Measurements from ENCODE around the gene MYLK2. TPM values are rescaled to one million over a fixed set of nuclear protein-coding genes. Genes with fewer than 3 reads are reported as not detected.

MYLK2 gene
- total and polyA plus RNA-seq, 2 of the 4 experiments (the other 2 are of a cell fraction) = 0.18 to 0.27 TPM

DNA sequence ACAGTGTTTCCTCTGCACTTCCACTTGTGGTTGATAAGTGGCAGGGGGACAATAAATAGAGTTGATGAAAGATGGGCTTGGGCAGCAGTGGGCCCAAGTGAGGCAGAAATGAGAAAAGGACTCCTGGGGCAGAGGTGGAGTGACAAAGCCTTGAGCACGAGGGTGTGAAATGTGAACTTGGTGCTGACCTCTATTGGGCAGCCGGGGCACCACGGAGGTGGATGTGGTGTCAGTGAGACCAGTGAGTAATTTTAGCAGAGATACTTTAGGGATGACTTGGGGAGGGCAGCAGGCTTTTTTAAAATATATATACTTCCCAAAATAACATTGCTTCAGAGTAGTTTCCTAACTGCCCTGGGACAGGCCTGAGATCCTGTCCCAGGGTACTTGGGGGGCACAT, 30.6 kb upstream of the MYLK2 start:
- peak; percentile 80 for ATAC-seq (ENCODE audit: low read depth)
- Histone ChIP-seq H3K79me1 (ENCODE audit: low read depth in 1 of 2, low read length in 2 of 2) (peaks cover 32 to 66% of the 10 kb centered on the region in 2 experiments), H3K4ac (ENCODE audit: low read depth, low read length) (peak overlapping the region; percentile 32; the same call in 1 of the 2 replicates), H3K36me3 (ENCODE audit: control insufficient read depth, insufficient read depth, low read length) (peaks cover 6% of the 10 kb centered on the region; the same call in 1 of the 2 replicates), H4K8ac (ENCODE audit: low read depth in 2 of 2, low read length in 2 of 2) (peak overlapping the region in 1 of 2 experiments; percentile 62; a peak in 1 of 4 replicates), H3K9me1 (ENCODE audit: insufficient read depth, low read length) (peaks cover 9% of the 10 kb centered on the region), H3K56ac (ENCODE audit: extremely low read depth, insufficient read depth, low read length) (no peak overlapping the region), H2BK15ac (ENCODE audit: low read depth, low read length) (no peak overlapping the region; the same call in 2 of the 3 replicates), H2BK5ac (ENCODE audit: low read depth, low read length, poor library complexity, severe bottlenecking) (no peak overlapping the region), H3K27me3 (ENCODE audit: control insufficient read depth, insufficient read depth, low read length) (no peaks in the 10 kb centered on the region), H2BK20ac (ENCODE audit: low read depth, low read length) (no peak overlapping the region), H3K14ac (replicated peaks; ENCODE audit: low read depth, low read length) (peak overlapping the region; percentile 67; the same call in 1 of the 2 replicates), H2AFZ (replicated peaks; ENCODE audit: low read length, poor library complexity) (peak overlapping the region; percentile 72), H3K4me2 (ENCODE audit: low read depth, low read length) (no peak overlapping the region), H4K91ac (ENCODE audit: insufficient read depth, low read depth, low read length) (peak overlapping the region; percentile 38; the same call in 1 of the 2 replicates), H3K23ac (ENCODE audit: low read depth, low read length) (peak overlapping the region; percentile 76; the same call in 1 of the 2 replicates), H2AK9ac (replicated peaks; ENCODE audit: low read depth, low read length, poor library complexity) (peak overlapping the region; percentile 85), H3K4me3 (ENCODE audit: insufficient read depth, low read depth, low read length) (no peak overlapping the region), H2AK5ac (ENCODE audit: low read depth, low read length) (no peak overlapping the region), H4K20me1 (ENCODE audit: insufficient read depth, low read length) (peaks cover 3% of the 10 kb centered on the region; the same call in 1 of the 2 replicates), H3K27ac (ENCODE audit: insufficient read depth, low read length) (no peak overlapping the region), H2BK120ac (ENCODE audit: low read depth, low read length) (peak overlapping the region; percentile 68), H3K9me3 (ENCODE audit: control insufficient read depth, insufficient read depth, low read length) (no peaks in the 10 kb centered on the region), H4K5ac (ENCODE audit: low read depth, low read length) (no peak overlapping the region), H3K4me1 (ENCODE audit: control insufficient read depth, insufficient read depth, low read length) (peaks cover 2% of the 10 kb centered on the region), H3K9ac (ENCODE audit: low read depth, low read length) (no peak overlapping the region), H3K18ac (ENCODE audit: low read depth, low read length) (no peak overlapping the region)
- no peak for TF ChIP-seq POLR2A (IDR thresholded peaks at IDR 0.05; ENCODE audit: low read depth, low read length)
- TF ChIP-seq MAFK (IDR thresholded peaks at IDR 0.05; ENCODE audit: low read depth, low read length) = no peak
- no peak for TF ChIP-seq CEBPB (IDR thresholded peaks at IDR 0.05; ENCODE audit: low read depth, low read length)
- TF ChIP-seq RAD21 (IDR thresholded peaks at IDR 0.05; ENCODE audit: low read length) = 0 out of 2 replicates have a peak, but pooled peaks have one; percentile 4
- TF ChIP-seq, protein P1, sequence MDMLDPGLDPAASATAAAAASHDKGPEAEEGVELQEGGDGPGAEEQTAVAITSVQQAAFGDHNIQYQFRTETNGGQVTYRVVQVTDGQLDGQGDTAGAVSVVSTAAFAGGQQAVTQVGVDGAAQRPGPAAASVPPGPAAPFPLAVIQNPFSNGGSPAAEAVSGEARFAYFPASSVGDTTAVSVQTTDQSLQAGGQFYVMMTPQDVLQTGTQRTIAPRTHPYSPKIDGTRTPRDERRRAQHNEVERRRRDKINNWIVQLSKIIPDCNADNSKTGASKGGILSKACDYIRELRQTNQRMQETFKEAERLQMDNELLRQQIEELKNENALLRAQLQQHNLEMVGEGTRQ (IDR thresholded peaks at IDR 0.05; ENCODE audit: low read depth, low read length) = no peak
- no peak for TF ChIP-seq MXI1 (IDR thresholded peaks at IDR 0.05; ENCODE audit: borderline replicate concordance, low read depth, low read length)
- TF ChIP-seq NFE2L2 (IDR thresholded peaks at IDR 0.05; ENCODE audit: low read depth, low read length) = no peak
- no peak for TF ChIP-seq FOS (IDR thresholded peaks at IDR 0.05; ENCODE audit: low read depth, low read length)
- TF ChIP-seq, protein P2, sequence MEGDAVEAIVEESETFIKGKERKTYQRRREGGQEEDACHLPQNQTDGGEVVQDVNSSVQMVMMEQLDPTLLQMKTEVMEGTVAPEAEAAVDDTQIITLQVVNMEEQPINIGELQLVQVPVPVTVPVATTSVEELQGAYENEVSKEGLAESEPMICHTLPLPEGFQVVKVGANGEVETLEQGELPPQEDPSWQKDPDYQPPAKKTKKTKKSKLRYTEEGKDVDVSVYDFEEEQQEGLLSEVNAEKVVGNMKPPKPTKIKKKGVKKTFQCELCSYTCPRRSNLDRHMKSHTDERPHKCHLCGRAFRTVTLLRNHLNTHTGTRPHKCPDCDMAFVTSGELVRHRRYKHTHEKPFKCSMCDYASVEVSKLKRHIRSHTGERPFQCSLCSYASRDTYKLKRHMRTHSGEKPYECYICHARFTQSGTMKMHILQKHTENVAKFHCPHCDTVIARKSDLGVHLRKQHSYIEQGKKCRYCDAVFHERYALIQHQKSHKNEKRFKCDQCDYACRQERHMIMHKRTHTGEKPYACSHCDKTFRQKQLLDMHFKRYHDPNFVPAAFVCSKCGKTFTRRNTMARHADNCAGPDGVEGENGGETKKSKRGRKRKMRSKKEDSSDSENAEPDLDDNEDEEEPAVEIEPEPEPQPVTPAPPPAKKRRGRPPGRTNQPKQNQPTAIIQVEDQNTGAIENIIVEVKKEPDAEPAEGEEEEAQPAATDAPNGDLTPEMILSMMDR (conservative IDR thresholded peaks at IDR 0.05; ENCODE audit: low read depth, low read length) = 0 out of 2 replicates have a peak, but pooled peaks have one; percentile 7
- no peak for TF ChIP-seq MAZ (IDR thresholded peaks at IDR 0.05; ENCODE audit: borderline replicate concordance, low read depth, low read length)
- WGBS, 2 experiments (ENCODE audit: extremely low coverage in 2 of 2, insufficient read length in 1 of 2) = no CpG with 5 or more reads among the region's 3 CpGs
- intact Hi-C loops (cut with micrococcal nuclease) (no loop called here), in situ Hi-C loops (cut with MboI; ENCODE audit: low sequenced_read_pairs) (no loop called here), dilution Hi-C loops (cut with HindIII; ENCODE audit: low sequenced_read_pairs, unreplicated experiment) (no loop called here)
- POLR2A ChIA-PET (ENCODE audit: unreplicated experiment) = no interaction called here
- peak; percentile 28 for DNase-seq
- CTCF ChIA-PET = interaction anchor here (0.6 kb wide), 1 partner anchor 92 kb away, joined by 5 read pairs; no protein-coding TSS in a partner anchor
- BruUV-seq (replicated peaks) = no TSS peak

All from IMR-90 (cell line).